ENCODE data around the gene SOX18.

- TF ChIP-seq CTCF (conservative IDR thresholded peaks at IDR 0.05 in 1 of 2, IDR thresholded peaks at IDR 0.05 in 1 of 2; ENCODE audit: low read depth in 1 of 2, low read length in 2 of 2) (no peak), EZH2 (IDR thresholded peaks at IDR 0.05; ENCODE audit: low read length, missing control alignments) (peak; percentile 97)
These were observed 34.6 kb upstream of the SOX18 start, which contains the start of gene LKAAEAR1 for GRCh38 chr20:64083804-64084684.

Data from fibroblast of lung (primary cell).